H1 (cell line): ENCODE results near the gene DVL2. TPM values are rescaled to one million over a fixed set of nuclear protein-coding genes. Genes with fewer than 3 reads are reported as not detected.

Experiments used
- ASH2L ChIP-seq: fragments of 200-600, 300-600 bp; sonication (generic); IDR thresholded peaks from one replicate; pipeline ENCODE4 v1.7.1; 2017; ENCODE audit warnings: low read length
- BACH1 ChIP-seq: IDR thresholded peaks from 2 replicates; pipeline ENCODE4 v1.6.1; 2012; ENCODE audit warnings: low read length, improper control_type of control experiment
- CREB1 ChIP-seq: IDR thresholded peaks from 2 replicates; pipeline ENCODE4 v1.6.1; 2012; ENCODE audit warnings: inconsistent platforms
- FOSL1 ChIP-seq: IDR thresholded peaks from 2 replicates; pipeline ENCODE4 v1.6.1; 2011; ENCODE audit warnings: mild to moderate bottlenecking, low read depth, low read length, moderate library complexity; ENCODE audit not compliant: insufficient read depth
- GABPA ChIP-seq: IDR thresholded peaks from 2 replicates; pipeline ENCODE4 v1.6.1; 2011; ENCODE audit warnings: mild to moderate bottlenecking, low read length, moderate library complexity, borderline replicate concordance; ENCODE audit not compliant: insufficient read depth
- MAFK ChIP-seq: IDR thresholded peaks from 2 replicates; pipeline ENCODE4 v1.6.1; 2012; ENCODE audit warnings: low read depth, mild to moderate bottlenecking, improper control_type of control experiment, low read length
- PHF8 ChIP-seq: fragments of 200-600 bp; sonication (generic); conservative IDR thresholded peaks from 2 replicates; pipeline ENCODE4 v1.7.1; 2012; ENCODE audit warnings: low read depth, mild to moderate bottlenecking, inconsistent platforms, low read length, moderate library complexity
- POLR2A ChIP-seq, 2 experiments: IDR thresholded peaks; 1 replicate in 1 of 2; 2 replicates in 1 of 2; pipeline ENCODE4 v1.6.1; 2011; ENCODE audit warnings: low read depth in 2 of 2, low read length in 2 of 2, mild to moderate bottlenecking in 2 of 2; ENCODE audit errors: control extremely low read depth in 1 of 2
- POLR2AphosphoS5 ChIP-seq: IDR thresholded peaks from 2 replicates; pipeline ENCODE4 v1.6.1; 2011; ENCODE audit warnings: low read depth, low read length
- RBBP5 ChIP-seq: IDR thresholded peaks from 2 replicates; pipeline ENCODE4 v1.7.1; 2012; ENCODE audit warnings: low read depth, mild to moderate bottlenecking, inconsistent platforms, low read length, moderate library complexity, borderline replicate concordance
- RNF2 ChIP-seq: fragments of 200-900, 300-1000 bp; sonication (generic); IDR thresholded peaks from 2 replicates; pipeline ENCODE4 v1.7.1; 2016; ENCODE audit warnings: borderline replicate concordance, low read depth, mild to moderate bottlenecking, antibody characterized with exemption, low read length; ENCODE audit not compliant: poor library complexity, severe bottlenecking; ENCODE audit errors: missing control alignments
- RXRA ChIP-seq: IDR thresholded peaks from 2 replicates; pipeline ENCODE4 v1.6.1; 2011; ENCODE audit warnings: low read depth, mild to moderate bottlenecking, low read length, moderate library complexity; ENCODE audit not compliant: insufficient read depth
- SIX5 ChIP-seq: IDR thresholded peaks from 2 replicates; pipeline ENCODE4 v1.6.1; 2011; ENCODE audit warnings: mild to moderate bottlenecking, low read depth, low read length
- SP1 ChIP-seq: IDR thresholded peaks from 2 replicates; pipeline ENCODE4 v1.6.1; 2011; ENCODE audit warnings: low read depth, low read length
- SUZ12 ChIP-seq: fragments of 200-600 bp; sonication (generic); IDR thresholded peaks from 2 replicates; pipeline ENCODE4 v1.6.1; 2012; ENCODE audit warnings: mild to moderate bottlenecking, inconsistent platforms, low read length, moderate library complexity, mixed read lengths
- TAF1 ChIP-seq: IDR thresholded peaks from 2 replicates; pipeline ENCODE4 v1.6.1; 2011; ENCODE audit warnings: mild to moderate bottlenecking, low read depth, low read length
- TAF7 ChIP-seq: optimal IDR thresholded peaks from 2 replicates; pipeline ENCODE3; 2011; ENCODE audit warnings: low read depth, mild to moderate bottlenecking, inconsistent platforms, low read length, moderate library complexity, borderline replicate concordance
- polyA plus RNA-seq, 7 experiments: library from polyadenylated mRNA; depleted of rRNA in 3 of 7; stranded (reverse) in 5 of 7; unstranded in 2 of 7; fragments of >200 nt in 5 of 7; fragments of 200-250 nt in 2 of 7; gene quantifications; 1 replicate in 5 of 7; 2 replicates in 1 of 7; 4 replicates in 1 of 7; pipeline versions ENCODE4 v1.2.1 to v1.2.3, GENCODE V29; 2011 to 2013; ENCODE audit warnings: missing spikeins in 2 of 7, mixed read lengths in 2 of 7
- total RNA-seq: library from RNA; stranded (reverse); fragmentation: NEBNext Ultra II Directional; extraction: Animal tissue kit (Norgen Biotek cat#: 25700); gene quantifications from 2 replicates; pipeline ENCODE4 v1.2.1, GENCODE V29; 2021
- TF ChIP-seq, protein P1 (sequence below), 3 experiments: IDR thresholded peaks; 1 replicate in 2 of 3; 2 replicates in 1 of 3; pipeline versions ENCODE4 v1.5.1 to v1.6.1; 2011; ENCODE audit warnings: low read length in 3 of 3, mild to moderate bottlenecking in 3 of 3, inconsistent platforms in 2 of 3, low read depth in 1 of 3, moderate library complexity in 1 of 3; ENCODE audit not compliant: insufficient read depth in 1 of 3; ENCODE audit errors: control extremely low read depth in 1 of 3
- TF ChIP-seq, protein P2 (sequence below): IDR thresholded peaks from 2 replicates; pipeline ENCODE4 v1.6.1; 2011; ENCODE audit warnings: low read length, improper control_type of control experiment

DVL2 gene
- total and polyA plus RNA-seq, 2 of the 8 experiments (the other 6 are each of a cell fraction or from before 2014, with no cell fraction given): 19.0 to 59.6 TPM

DNA sequence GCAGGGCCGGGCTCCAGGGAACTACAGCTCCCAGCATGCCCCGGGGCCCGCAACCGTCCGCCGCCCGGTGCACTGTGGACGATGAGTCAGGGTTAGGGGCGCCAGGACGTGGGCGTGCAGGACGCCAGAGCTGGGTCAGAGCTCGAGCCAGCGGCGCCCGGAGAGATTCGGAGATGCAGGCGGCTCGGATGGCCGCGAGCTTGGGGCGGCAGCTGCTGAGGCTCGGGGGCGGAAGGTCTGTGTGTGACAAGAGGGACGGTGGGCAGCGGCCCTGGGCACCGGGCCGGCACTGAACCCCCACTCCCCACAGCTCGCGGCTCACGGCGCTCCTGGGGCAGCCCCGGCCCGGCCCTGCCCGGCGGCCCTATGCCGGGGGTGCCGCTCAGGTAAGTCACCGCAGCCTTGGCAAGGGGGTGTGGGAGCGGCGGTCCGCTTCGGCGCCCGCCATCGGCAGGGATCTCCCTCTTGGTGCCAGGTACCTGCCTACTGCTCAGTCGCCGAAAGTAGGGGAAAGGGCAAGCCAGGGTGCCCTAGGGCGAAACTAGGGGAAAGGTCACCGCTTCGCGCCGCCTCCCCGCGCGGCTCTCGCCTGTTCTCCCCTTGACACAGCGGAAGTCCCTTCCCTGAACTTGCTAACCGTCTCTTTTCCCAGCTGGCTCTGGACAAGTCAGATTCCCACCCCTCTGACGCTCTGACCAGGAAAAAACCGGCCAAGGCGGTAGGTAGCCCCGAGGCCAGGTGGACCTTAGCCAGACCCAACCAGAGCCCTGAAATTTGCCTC lies 14.3 kb downstream of the DVL2 start, which contains the start of the genes ACADVL and DLG4 (continued):
- TF ChIP-seq, protein P1, sequence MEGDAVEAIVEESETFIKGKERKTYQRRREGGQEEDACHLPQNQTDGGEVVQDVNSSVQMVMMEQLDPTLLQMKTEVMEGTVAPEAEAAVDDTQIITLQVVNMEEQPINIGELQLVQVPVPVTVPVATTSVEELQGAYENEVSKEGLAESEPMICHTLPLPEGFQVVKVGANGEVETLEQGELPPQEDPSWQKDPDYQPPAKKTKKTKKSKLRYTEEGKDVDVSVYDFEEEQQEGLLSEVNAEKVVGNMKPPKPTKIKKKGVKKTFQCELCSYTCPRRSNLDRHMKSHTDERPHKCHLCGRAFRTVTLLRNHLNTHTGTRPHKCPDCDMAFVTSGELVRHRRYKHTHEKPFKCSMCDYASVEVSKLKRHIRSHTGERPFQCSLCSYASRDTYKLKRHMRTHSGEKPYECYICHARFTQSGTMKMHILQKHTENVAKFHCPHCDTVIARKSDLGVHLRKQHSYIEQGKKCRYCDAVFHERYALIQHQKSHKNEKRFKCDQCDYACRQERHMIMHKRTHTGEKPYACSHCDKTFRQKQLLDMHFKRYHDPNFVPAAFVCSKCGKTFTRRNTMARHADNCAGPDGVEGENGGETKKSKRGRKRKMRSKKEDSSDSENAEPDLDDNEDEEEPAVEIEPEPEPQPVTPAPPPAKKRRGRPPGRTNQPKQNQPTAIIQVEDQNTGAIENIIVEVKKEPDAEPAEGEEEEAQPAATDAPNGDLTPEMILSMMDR (IDR thresholded peaks at IDR 0.05; ENCODE audit: control extremely low read depth in 1 of 3, insufficient read depth in 1 of 3, low read depth in 1 of 3, low read length in 3 of 3): no peak
- TF ChIP-seq POLR2A (IDR thresholded peaks at IDR 0.05; ENCODE audit: control extremely low read depth in 1 of 2, low read depth in 2 of 2, low read length in 2 of 2): peak; percentile 79 to 90
- 0 out of 2 replicates have a peak, but pooled peaks have one; percentile 29 for TF ChIP-seq GABPA
- peak; percentile 21 for TF ChIP-seq POLR2AphosphoS5
- peak; percentile 84 for TF ChIP-seq CREB1
- peak; percentile 22 for TF ChIP-seq TAF7
- peak; percentile 60; the same call in 1 of the 2 replicates for TF ChIP-seq MAFK
- peak; percentile 72 for TF ChIP-seq PHF8
- TF ChIP-seq SP1: 0 out of 2 replicates have a peak, but pooled peaks have one; percentile 49
- TF ChIP-seq ASH2L: peak; percentile 44
- 0 out of 2 replicates have a peak, but pooled peaks have one; percentile 33 for TF ChIP-seq FOSL1
- peak; percentile 89 for TF ChIP-seq TAF1
- TF ChIP-seq SIX5: peak; percentile 79
- no peak for TF ChIP-seq RNF2
- TF ChIP-seq, protein P2, sequence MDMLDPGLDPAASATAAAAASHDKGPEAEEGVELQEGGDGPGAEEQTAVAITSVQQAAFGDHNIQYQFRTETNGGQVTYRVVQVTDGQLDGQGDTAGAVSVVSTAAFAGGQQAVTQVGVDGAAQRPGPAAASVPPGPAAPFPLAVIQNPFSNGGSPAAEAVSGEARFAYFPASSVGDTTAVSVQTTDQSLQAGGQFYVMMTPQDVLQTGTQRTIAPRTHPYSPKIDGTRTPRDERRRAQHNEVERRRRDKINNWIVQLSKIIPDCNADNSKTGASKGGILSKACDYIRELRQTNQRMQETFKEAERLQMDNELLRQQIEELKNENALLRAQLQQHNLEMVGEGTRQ: 0 out of 2 replicates have a peak, but pooled peaks have one; percentile 3
- peak; percentile 83 for TF ChIP-seq BACH1
- TF ChIP-seq RBBP5: 0 out of 2 replicates have a peak, but pooled peaks have one; percentile 26
- TF ChIP-seq RXRA: peak; percentile 71; the same call in 1 of the 2 replicates
- TF ChIP-seq SUZ12: no peak
